HG03460 (cell line): Measurements from ENCODE around the gene CNTN4.

Experiments
- ATAC-seq: cut with Tn5 transposase; IDR thresholded peaks from one replicate; pipeline ENCODE4 v1.9.1; 2021; ENCODE audit not compliant: unreplicated experiment

CNTN4 gene

GRCh38 chr3:2148561-2149340 lies 50.1 kb downstream of the CNTN4 start:
- no peak for ATAC-seq

DNA sequence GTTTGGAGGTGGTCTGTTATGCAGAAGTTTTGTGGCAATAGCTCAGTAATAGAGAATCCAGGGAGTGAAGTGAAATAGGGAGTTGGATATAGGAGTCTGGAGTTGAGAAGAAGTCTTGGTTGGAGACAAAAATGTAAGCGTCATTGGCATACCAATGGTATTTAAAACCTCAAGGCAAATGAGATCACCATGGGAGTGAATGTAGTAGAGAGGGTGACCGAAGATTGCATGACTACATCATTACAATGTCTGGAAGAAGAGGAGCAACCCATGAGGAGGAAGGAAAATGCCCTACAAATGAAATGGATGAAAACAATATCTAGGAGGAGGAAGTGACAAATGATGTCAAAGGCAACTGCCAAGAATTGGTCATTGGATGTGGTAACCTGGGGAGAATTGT lies 54.4 kb downstream of the CNTN4 start:
- no peak for ATAC-seq

- no peak for ATAC-seq
Measured at GRCh38 chr3:2153547-2153946, 54.9 kb downstream of the CNTN4 start.

DNA sequence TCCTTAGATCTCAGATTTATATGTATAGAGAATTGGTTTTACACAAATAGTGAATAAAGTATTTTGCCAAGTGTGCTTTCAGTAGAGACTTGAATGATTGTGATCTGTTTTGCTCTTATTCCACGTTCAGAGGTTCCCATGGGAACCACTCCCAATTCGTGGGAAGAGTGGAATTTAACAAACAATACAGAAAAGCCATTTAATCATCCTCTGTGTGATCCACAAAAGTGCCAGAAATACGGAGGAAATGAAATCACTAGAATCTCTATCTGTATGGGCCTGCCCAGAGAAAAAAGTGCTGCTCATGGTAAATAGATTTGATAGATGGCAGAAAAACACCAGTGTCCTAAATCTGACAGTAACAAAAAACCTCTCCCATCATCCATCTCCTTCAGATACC lies 56.0 kb downstream of the CNTN4 start:
- no peak for ATAC-seq

- no peak for ATAC-seq
Measured at GRCh38 chr3:2156244-2156847, 57.7 kb downstream of the CNTN4 start.

GRCh38 chr3:2158828-2159227 lies 60.2 kb downstream of the CNTN4 start:
- no peak for ATAC-seq

- no peak for ATAC-seq
Measured at GRCh38 chr3:2166552-2166951, 67.9 kb downstream of the CNTN4 start.

DNA sequence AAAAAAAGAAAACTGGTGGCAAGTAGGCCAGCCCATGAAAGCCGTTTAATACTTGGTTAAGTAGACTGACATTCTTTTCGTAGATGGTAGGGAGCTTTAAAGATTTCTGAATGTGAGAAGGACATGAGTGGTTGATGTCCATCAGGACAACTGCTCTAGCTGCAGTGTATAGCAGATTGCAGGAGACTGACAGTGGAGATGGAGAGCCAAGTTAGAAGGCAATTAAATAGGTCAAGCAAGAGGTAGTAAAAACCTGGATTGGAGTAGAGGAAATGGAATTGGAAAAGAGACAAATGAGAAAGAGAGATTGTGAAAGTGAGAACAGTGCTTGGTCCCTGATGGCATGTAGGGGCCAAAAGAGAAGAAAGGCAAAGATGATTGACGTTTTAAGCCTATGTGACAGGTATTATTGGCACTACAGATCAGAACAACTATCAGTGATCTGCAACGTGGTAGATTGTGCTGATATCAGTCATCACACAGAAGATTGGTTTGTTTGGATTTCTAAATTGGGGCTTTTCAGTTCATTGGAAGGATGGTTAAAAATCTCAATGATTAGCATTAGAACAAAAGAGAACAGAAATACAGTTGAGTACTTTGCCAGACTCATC lies 74.0 kb downstream of the CNTN4 start:
- ATAC-seq = no peak

GRCh38 chr3:2180634-2181033 lies 82.0 kb downstream of the CNTN4 start:
- ATAC-seq = no peak

DNA sequence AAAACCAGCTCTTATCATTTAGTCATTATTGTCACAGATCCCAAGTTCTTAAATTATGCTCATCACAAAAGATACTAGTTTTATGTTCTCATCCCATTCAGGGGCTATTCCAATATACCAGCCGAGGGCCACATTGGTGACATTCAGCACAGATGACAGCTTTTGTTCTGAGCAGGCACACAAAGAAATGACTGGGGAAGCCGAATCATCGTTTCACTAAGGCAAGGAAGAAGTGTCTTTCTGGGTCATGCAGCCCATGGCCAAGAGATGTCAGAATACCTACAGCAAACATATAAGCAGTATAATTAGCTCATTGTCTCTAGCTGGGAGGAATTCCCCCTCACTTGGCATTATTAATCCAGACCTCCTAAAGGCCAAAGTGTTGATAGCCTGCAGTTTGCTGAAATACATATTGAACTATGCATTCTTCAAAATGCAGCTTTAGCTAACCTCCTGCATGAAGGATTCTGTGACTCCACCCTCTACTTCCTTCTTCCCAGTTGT lies 100.2 kb downstream of the CNTN4 start:
- no peak for ATAC-seq

DNA sequence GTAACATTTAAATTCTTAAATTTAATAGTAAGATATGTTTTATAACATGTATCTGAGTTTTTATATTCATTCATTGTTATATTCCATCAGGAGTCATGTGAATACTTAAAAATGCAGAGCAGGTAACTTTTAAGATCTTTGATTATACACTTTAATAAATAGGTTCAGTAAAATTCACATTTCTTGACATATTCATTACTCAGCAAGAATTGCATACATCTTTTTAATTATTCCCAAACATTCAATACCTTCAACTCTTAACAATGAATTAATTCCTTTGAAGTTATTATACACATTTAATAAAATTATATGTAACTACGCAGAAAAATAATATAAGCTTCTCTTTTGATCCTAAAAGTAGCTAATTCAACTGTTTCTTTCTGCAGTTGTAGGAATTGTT lies 105.4 kb downstream of the CNTN4 start:
- no peak for ATAC-seq

GRCh38 chr3:2205692-2206091 lies 107.0 kb downstream of the CNTN4 start:
- ATAC-seq = no peak

DNA sequence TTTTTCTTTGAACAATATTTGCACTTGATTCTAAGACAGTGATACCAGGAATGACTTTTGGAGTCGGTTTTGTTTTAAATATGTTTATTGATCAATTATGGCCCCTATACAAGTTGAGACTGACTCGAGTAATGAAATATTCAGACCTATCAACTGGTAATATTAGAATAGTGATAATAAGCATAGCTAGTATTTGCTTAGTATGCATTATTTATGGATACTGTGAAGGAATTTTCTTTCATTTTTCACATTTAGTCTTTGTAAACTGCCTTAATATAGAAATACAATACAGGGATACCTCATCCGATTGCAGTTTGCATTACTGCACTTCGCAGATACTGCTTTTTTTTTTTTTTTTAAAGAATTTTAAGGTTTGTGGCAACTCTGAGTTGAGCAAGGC lies 107.9 kb downstream of the CNTN4 start:
- ATAC-seq = no peak

DNA sequence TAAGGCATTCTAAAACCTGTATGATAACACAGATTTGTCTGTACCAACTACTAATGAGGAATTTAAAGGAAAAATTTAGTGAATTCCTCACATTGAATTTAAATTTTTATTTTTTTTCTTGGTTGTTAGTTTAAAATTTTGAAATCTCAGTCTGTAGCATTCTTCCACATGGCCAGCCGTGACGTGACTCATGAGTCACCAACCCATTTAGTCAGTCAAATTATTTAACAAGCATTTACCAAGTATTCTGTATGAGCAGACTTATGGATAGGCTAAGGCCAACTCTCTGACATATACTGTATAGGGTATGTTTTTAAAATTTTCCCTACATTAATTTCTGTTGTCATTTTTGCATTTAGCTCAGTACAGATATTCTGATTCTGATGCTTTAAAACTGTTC lies 112.9 kb downstream of the CNTN4 start:
- ATAC-seq = no peak

DNA sequence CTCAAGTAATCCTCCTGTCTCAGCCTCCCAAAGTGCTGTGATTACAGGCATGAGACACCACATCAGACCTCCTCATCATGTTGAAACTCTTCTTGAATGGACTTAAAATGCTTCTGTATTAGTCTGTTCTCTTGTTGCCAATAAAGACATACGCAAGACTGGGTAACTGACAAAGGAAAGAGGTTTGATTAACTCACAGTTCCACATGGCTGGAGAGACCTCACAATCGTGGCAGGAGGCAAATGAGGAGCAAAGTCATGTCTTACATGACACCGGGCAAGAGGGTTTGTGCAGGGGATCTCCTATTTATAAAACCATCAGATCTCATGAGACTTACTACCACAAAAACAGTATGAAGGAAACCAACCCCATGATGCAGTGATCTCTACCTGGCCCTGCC lies 113.5 kb downstream of the CNTN4 start:
- no peak for ATAC-seq

DNA sequence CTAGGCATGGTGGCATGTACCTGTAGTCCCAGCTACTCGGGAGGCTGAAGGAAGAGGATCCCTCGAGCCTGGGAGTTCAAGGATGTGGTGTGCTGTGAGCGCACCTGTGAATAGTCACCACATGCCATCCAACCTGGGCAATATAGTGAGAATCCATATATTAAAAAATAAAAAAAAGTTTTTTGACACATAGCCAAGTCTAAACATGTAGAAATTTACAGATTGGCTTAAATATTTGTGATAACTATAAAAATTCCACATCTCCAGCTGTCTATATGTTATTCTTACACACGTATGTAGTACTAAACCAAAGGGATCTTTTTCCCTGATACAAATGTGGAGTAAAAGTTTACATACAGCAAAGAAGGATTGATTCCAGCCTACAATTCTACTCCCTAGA lies 119.7 kb downstream of the CNTN4 start:
- no peak for ATAC-seq

DNA sequence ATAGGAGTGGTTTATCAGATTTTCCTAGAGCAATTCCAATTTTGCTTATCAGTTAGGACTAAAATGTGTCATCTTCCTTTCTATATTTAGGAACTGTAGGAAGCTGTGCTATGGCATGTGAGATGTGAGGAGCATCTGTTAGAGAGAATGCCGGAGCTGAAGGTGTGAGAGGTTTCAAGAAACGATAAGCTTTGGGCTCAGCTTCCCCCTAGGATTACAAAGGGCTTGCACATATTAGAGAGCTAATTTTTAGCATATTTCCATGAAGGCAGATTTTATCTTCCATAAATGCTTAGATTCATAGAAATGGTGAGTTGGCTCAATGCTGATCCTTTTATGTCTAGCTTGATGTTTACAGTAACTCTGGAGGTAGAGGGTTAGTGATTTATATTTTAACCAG lies 120.2 kb downstream of the CNTN4 start:
- ATAC-seq = no peak

DNA sequence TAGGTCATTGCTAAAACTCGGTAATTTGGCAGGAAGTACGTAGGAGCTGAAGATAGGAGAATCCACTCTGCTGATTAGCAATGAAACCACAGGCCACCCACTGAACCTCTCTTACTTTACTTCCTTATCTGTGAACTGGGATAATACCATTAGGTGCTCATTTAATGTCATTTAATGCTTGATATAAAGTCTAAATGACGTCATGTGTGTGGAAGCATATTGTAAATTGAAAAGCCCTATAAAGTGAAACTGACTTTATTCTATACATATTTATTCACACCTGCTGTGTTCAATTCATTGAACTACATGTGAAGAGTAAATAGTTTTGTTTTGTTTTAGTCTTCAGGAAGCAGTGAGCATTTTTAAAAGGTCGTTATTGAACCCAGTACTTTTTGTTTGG lies 137.5 kb downstream of the CNTN4 start:
- ATAC-seq = no peak

GRCh38 chr3:2244137-2244536 lies 145.5 kb downstream of the CNTN4 start:
- no peak for ATAC-seq

GRCh38 chr3:2246873-2247648 lies 148.4 kb downstream of the CNTN4 start:
- no peak for ATAC-seq

- no peak for ATAC-seq
Measured at GRCh38 chr3:2247831-2248230, 149.2 kb downstream of the CNTN4 start.

- ATAC-seq = no peak
Measured at GRCh38 chr3:2250783-2251182, 152.1 kb downstream of the CNTN4 start.
